Ramos (cell line): Measurements from ENCODE around the gene APAF1.
"Not testable (repeated sequence)": the region's sequence is repeated elsewhere in the genome, so short reads cannot be mapped to it uniquely, and the experiment has no call there.

Experiments used
- in situ Hi-C: fragments of 300-500 bp; cut with MboI; formaldehyde crosslinking; loops from one replicate; pipeline ENCODE4 v1.14.3; 2022; ENCODE audit warnings: low sequenced_read_pairs; ENCODE audit not compliant: unreplicated experiment

APAF1 gene

DNA sequence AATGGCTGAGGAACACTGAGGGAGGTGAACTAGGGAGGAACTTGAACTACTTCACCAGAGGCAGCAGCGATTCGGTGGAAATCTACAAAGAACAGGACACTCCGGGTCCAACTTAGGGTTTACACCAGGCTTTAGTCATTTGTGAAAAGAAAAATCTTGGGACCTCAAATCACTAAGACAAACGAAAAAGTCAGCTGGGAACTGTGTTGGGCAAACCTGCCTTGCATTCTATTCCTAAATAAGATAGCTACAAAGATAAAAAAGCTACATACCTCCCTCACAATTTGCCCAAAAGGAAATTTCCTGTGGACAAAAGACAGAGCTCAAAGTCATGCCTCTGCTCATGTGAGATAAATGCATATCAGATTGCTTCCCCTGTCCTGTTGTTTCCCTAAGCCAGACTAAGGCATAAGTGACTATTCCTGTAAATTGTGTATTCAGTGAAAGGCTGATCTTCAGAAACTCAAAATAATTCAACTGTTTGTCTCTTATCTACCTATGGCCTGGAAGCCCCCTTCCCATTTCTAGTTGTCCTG is 106.6 kb downstream of the APAF1 start:
- in situ Hi-C loops, result no loop called here

DNA sequence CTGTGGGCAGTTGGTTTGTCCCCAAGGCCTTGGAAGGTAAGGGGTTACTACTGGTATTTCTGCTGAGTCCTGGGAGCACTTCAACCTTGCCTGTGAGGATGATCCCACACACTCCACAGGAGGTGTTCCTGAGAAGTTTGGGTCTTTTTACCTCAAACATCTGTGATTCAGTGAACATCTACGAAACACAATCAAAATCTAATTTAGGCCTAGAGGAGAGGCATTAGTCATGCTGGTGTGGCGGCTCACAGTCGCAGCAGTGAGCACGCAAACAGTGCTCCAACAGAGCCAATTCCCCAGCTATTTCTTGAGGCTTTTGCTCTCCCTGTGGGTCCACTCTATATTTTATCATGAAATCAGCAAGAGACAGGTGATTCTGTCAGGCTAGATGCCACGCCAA is 107.6 kb downstream of the APAF1 start:
- in situ Hi-C loops, result no loop called here

DNA sequence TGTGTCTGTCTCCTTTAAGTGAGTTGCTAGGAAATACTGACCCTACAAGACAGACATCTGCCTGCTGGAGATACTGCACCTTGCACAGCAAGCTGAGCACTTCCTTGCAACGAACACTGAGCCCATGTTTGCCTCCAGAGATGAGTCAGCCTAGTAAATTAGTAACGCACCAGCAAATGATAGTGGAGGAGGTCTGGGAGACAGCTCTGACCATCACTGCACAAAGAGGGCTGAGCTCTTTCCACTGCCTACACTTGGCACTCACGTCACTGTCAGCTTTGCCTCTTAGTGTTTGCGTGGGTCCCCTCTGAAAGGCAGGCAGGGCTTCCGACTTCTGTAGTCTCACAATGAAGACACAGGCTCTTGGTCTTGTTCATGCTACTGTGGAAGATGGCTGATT is 109.0 kb downstream of the APAF1 start:
- in situ Hi-C loops, result no loop called here

DNA sequence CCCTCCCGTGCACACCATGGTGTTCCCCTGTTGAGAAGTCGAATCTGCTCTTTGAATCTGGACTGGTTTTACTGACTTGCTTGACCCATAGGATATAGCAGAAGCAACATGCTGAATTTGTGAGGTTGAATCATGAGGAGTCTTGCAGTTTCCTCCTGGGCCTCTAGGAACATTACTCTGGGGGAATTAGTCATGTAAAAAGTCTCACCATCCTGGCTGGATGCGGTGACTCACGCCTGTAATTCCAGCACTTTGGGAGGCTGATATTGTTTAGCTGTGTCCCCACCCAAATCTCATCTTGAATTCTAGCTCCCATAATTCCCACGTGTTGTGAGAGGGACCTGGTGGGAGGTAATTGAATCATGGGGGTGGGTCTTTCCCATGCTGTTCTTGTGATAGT is 110.8 kb downstream of the APAF1 start:
- in situ Hi-C loops, result not testable (repeated sequence)

DNA sequence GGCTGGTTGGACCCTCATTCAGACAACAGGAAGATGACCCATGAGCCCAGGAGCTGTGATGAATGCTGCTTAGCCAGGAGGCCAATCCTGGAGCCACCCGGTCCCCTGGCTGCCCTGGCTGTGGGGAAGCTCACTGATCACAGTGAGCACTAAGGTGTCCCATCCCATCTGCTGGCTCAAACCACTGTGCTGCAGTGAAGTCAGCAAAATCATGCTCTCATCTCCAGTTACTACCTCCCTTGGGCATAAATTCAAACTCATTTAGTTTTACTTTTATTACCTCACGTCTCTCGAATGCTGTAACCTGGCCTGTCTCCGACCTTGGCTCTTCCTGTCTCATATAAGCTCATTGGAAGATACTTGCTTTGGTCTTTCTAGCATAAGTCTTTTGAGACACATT is 112.4 kb downstream of the APAF1 start:
- in situ Hi-C loops, result no loop called here

DNA sequence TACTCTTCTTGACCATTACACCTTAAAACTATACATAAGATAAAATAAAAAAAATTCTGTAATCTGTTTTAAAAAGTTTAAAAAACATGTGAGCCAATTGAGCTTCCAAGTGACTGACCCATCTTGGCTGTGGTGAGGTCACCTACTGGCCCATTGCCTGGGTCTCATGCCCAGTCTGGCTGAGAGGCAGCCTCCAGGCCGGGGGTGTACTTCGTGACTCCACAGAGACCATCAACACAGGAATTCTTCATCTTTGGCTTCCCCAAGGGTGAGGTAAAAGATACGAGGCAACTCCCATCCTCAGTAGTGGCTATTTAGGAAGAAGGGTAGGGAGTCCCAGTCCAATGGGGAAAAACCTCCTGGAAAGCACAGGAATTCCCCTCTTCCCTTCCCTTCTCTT is 113.2 kb downstream of the APAF1 start:
- in situ Hi-C loops, result no loop called here

DNA sequence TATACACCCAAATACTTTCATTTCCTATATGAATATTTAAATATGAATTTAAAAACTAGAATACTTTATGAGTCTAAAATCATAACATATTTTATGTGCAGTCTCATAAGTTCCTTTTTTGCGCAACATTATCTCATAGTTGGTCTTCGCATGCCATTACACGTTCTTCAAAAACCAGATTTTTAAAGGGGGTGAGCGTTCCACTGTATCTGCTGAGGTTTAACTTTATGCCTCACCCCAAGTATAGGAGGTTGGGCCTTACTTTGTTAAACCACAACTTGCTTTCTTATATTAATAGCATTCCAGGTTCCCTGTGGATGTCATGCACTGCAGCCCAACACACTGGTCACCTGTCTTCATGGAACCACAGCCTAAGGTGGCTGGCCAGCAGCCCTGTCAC is 118.6 kb downstream of the APAF1 start:
- in situ Hi-C loops, result no loop called here

DNA sequence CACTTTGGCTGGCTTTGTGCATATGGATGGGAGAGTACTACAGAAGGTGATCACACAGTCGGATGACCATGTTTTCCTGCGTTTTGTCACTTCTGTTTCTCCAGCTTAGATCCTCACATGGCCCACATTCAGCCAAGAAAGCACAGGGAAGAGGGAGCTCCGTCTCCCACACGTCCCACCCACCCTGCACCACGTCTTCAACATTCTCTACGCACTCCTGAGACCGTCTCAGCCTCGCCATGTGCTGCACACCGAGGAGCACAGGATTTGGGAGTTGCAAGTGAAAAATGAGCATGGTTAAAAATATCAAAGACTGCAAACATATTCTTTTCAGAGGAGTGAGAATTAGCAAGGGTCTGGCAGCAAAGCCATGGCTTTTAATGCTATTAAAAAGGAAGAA is 122.2 kb downstream of the APAF1 start:
- in situ Hi-C loops, result no loop called here

DNA sequence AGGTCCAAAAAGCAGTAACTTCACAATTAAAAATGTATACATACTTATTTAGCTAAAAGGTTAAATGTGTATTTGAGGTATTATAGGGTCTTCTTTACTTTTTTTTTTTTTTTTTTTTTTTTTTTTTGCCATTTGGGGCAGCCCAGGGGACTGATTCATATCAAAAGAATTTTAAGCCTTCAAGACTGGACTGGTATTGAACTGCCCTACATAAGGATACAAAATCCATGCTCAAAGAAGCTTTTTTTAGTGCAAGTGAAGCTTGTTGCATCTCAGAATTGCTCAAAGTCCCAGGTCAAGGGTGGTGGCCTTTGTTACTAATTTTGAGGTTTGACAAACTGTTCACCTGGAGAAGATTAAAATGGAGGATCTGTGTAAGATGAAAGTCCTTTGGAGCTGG is 124.0 kb downstream of the APAF1 start:
- in situ Hi-C loops, result no loop called here

DNA sequence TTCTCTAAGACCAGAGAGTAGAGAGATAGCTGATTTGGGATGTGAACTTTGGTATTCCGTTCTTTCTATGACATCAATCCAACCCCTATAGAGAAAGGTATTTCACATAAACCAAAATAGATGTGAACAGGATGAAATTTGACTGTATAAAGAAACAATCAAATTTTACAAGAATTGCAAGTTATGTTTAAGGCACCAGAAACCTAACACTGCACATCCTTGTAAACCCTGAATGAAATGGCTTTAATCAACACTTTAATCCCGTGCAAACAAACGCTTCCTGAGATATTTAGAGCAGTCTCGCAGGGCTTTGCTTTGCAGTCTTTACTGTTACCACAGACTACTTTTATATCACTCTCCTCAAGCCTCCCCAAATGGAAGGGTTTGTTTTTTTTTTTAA is 125.1 kb downstream of the APAF1 start:
- in situ Hi-C loops, result no loop called here

DNA sequence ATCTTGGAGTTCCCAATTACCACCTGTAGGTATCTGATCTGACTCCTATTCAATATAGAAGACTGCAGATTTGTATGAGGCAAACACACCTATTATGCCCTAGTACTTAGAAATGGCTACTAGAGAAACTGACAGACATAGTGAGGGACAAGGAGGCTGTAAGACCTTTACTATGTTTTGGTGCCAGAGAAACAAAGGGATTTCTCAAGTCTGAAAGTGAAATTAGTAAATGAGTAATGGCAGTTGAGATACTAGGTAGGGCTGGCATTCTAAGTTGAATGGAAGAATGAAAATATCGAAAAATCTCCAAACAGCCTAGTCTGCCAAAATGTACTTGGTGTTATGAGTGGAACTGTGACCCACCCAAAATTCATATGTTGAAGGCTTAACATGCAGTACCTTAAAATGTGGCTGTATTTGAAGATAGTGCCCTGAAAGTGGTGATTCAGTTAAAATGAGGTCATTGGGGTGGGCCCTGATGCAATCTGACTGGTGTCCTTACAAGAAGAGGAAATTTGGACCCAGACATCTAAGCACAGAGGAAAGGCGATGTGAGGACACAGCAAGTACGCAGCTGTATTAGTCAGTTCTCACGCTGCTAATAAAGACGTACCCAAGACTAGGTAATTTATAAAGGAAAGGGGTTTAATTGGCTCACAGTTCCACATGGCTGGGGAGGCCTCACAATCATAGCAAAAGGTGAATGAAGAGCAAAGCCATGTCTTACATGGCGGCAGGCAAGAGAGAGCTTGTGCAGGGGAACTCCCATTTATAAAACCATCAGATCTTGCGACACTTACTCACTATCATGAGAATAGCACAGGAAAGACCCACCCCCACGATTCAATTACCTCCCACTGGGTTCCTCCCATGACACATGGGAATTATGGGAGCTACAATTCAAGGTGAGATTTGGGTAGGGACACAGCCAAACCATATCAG is 127.0 kb downstream of the APAF1 start:
- in situ Hi-C loops, result no loop called here

DNA sequence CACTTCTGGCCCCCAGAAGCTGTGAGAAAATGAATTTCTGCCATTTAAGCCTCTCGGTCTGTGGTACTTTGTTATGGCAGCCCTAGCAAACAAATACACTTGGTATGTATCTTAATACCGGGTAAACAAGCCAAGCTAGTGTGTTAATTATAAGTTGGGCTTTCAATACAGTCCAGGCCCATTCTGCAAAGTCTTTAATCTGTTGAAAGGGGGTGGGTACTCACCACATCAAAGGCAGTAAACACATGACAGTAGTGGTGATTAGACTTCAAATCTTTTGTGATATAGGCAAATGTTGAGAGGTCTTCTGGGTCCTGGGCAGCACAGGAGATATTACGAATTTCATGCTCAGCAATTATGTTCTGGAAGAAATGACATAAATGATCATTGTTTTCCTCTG is 127.7 kb downstream of the APAF1 start:
- in situ Hi-C loops, result no loop called here

DNA sequence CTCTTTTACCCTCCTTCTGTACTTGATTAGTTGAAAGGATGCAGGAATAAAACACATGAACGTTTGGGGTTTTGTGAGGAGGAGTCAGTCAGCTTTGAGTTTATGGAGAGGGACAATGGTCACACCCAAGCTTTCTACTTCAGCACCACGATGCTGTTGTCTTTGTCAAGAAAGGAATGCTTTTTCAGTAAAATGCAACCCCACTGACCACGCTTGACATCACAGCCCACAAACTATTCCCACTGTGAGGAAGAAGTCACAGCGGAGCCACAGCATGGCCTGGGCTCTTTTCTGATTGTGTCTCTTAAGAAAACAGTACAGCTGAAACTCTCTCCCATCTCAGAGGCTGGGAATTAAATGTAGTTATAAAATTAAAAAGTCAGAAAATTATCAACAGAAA is 135.2 kb downstream of the APAF1 start:
- in situ Hi-C loops, result no loop called here

DNA sequence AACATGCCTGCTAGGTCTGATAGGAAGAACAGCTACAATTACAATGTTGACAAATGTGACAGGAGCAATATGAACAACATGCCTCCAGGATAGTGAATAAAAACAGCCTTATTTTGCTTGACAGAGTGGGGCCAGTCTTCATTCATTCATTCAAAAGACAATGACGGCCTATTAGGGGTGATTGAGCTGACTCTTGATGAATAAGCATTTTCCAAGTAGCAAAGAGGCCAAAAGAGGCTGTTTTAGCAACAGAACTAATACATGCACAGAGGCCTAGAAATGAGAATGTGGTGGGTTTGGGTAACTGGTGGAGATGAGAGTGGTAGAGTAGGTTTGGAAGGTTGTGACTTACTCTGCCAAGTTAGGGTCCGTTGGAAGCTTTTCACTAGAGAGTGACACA is 138.3 kb downstream of the APAF1 start:
- in situ Hi-C loops, result no loop called here
